Measurements from ENCODE around the gene CRYZL1.
"Not testable (repeated sequence)": the region's sequence is repeated elsewhere in the genome, so short reads cannot be mapped to it uniquely, and the experiment has no call there.

DNA sequence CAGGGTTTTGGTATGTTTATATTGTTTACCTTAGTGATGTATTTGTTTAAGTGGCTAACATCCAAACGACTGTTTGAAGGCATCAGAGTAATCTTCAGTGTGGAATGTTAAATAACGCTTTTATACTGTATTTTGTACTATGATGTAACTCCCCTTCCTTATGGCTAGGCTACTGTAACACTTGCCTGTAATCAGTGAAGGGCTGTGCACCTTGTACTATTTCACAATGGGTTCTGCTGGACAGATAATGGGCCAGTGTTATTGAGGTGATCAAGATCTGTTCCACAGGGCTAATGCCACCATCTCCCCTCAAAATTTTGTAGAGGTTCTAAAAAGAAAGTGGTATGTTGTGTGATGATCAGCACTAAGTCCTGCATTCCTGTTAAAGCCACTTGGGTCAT, 64.8 kb downstream of the CRYZL1 start:
- TF ChIP-seq, protein P1, sequence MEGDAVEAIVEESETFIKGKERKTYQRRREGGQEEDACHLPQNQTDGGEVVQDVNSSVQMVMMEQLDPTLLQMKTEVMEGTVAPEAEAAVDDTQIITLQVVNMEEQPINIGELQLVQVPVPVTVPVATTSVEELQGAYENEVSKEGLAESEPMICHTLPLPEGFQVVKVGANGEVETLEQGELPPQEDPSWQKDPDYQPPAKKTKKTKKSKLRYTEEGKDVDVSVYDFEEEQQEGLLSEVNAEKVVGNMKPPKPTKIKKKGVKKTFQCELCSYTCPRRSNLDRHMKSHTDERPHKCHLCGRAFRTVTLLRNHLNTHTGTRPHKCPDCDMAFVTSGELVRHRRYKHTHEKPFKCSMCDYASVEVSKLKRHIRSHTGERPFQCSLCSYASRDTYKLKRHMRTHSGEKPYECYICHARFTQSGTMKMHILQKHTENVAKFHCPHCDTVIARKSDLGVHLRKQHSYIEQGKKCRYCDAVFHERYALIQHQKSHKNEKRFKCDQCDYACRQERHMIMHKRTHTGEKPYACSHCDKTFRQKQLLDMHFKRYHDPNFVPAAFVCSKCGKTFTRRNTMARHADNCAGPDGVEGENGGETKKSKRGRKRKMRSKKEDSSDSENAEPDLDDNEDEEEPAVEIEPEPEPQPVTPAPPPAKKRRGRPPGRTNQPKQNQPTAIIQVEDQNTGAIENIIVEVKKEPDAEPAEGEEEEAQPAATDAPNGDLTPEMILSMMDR (IDR thresholded peaks at IDR 0.05 in 8 of 11, conservative IDR thresholded peaks at IDR 0.05 in 3 of 11), result not testable (repeated sequence)
- not testable (repeated sequence) for TF ChIP-seq POLR2A, POLR2AphosphoS5 (IDR thresholded peaks at IDR 0.05)

Data from spleen (tissue), 7 donors.